ENCODE results near the gene OR8D1. TPM values are rescaled to one million over a fixed set of nuclear protein-coding genes. Genes with fewer than 3 reads are reported as not detected.
"Not testable (repeated sequence)": the region's sequence is repeated elsewhere in the genome, so short reads cannot be mapped to it uniquely, and the experiment has no call there.

Gene OR8D1
- total RNA-seq, 1 experiment from 2014 or later, result not detected

GRCh38 chr11:124285610-124286344 lies 28.0 kb downstream of the OR8D1 start:
- peak; percentile 79 for DNase-seq (ENCODE audit: low read depth)

GRCh38 chr11:124278261-124278660 lies 35.5 kb downstream of the OR8D1 start:
- no peak for DNase-seq (ENCODE audit: low read depth)

- DNase-seq (ENCODE audit: low read depth), result peak; percentile 9
These were observed 35.9 kb downstream of the OR8D1 start for GRCh38 chr11:124277804-124278203.

- DNase-seq (ENCODE audit: low read depth), result no peak
These were observed 36.5 kb downstream of the OR8D1 start for GRCh38 chr11:124277207-124277606.

- peak; percentile 91 for DNase-seq (ENCODE audit: low read depth)
These were observed 37.7 kb downstream of the OR8D1 start for GRCh38 chr11:124276081-124276480.

- DNase-seq (ENCODE audit: low read depth), result no peak
These were observed 39.7 kb downstream of the OR8D1 start for GRCh38 chr11:124274000-124274399.

- peak; percentile 20 for DNase-seq (ENCODE audit: low read depth)
These were observed 42.9 kb downstream of the OR8D1 start for GRCh38 chr11:124270886-124271285.

- not testable (repeated sequence) for DNase-seq (ENCODE audit: low read depth)
These were observed 48.7 kb downstream of the OR8D1 start for GRCh38 chr11:124265041-124265440.

- DNase-seq (ENCODE audit: low read depth), result no peak
These were observed 57.7 kb downstream of the OR8D1 start, which contains the start of gene OR8G5 for GRCh38 chr11:124256076-124256475. Gene OR8G5, plus strand, starts transcription at chr11:124256376. Its CDS starts 8,556 bp downstream, at chr11:124264932.

Other genes starting within 250 kb of the OR8D1 start
- gene VWA5A, start 198.5 kb downstream of the OR8D1 start, total RNA-seq (2014; rRNA removed; shearing (Covaris generic)), result 0.39 and 1.8 TPM in 2 replicates
- not detected in 2 replicates for gene OR10D3, start 130.6 kb downstream of the OR8D1 start, total RNA-seq (2014; rRNA removed; shearing (Covaris generic))
- gene OR8G1, start 72.9 kb downstream of the OR8D1 start, total RNA-seq (2014; rRNA removed; shearing (Covaris generic)), result not detected in 2 replicates
- not detected in 2 replicates for gene OR8G5, start 57.6 kb downstream of the OR8D1 start, total RNA-seq (2014; rRNA removed; shearing (Covaris generic))
- not detected in 2 replicates for gene OR8D2, start 6.2 kb upstream of the OR8D1 start, total RNA-seq (2014; rRNA removed; shearing (Covaris generic))
- not detected in 2 replicates for gene OR8B2, start 70.5 kb upstream of the OR8D1 start, total RNA-seq (2014; rRNA removed; shearing (Covaris generic))
- gene OR8B3, start 85.1 kb upstream of the OR8D1 start, total RNA-seq (2014; rRNA removed; shearing (Covaris generic)), result not detected in 2 replicates
- not detected in 2 replicates for gene OR8B4, start 110.9 kb upstream of the OR8D1 start, total RNA-seq (2014; rRNA removed; shearing (Covaris generic))
- gene OR8B8, start 131.7 kb upstream of the OR8D1 start, total RNA-seq (2014; rRNA removed; shearing (Covaris generic)), result not detected in 2 replicates
- not detected in 2 replicates for gene OR8B12, start 229.7 kb upstream of the OR8D1 start, total RNA-seq (2014; rRNA removed; shearing (Covaris generic))